A549 (cell line): ENCODE measurements around the gene PPP1R1B.

ENCODE experiments used
- CTCF ChIP-seq: fragments of >200 bp; sonication (Bioruptor Twin); formaldehyde crosslinking; IDR thresholded peaks from 3 replicates; pipeline ENCODE4 v1.5.1; 2016
- EHMT2 ChIP-seq: fragments of 200-600 bp; sonication (generic); IDR thresholded peaks from 2 replicates; pipeline ENCODE4 v1.6.1; 2016; ENCODE audit warnings: antibody characterized with exemption, low read depth, mild to moderate bottlenecking, moderate library complexity
- JUN ChIP-seq, 2 experiments: fragments of >200 bp; sonication (Bioruptor Twin); formaldehyde crosslinking; IDR thresholded peaks; 2 replicates in 1 of 2; 3 replicates in 1 of 2; pipeline ENCODE4 v1.6.1; 2016 to 2017
- KDM1A ChIP-seq: fragments of 200-600 bp; sonication (generic); IDR thresholded peaks from 2 replicates; pipeline ENCODE4 v1.6.1; 2016; ENCODE audit warnings: low read depth, mild to moderate bottlenecking
- RCOR1 ChIP-seq: fragments of 150-350 bp; IDR thresholded peaks from 2 replicates; pipeline ENCODE4 v1.6.1; 2014; ENCODE audit warnings: antibody characterized with exemption, low read length, low read depth
- REST ChIP-seq: fragments of 200-600 bp; sonication (generic); IDR thresholded peaks from 2 replicates; pipeline ENCODE4 v1.6.1; 2016; ENCODE audit warnings: antibody characterized with exemption, mild to moderate bottlenecking, moderate library complexity
- USF2 ChIP-seq: fragments of 450-650 bp; IDR thresholded peaks from 2 replicates; pipeline ENCODE4 v1.6.1; 2014; ENCODE audit warnings: antibody characterized with exemption

GRCh38 chr17:39615434-39615833 is 11.3 kb upstream of the PPP1R1B start:
- TF ChIP-seq JUN (IDR thresholded peaks at IDR 0.05) (no peak), RCOR1 (no peak), CTCF (no peak), REST (no peak), EHMT2 (no peak), USF2 (no peak), KDM1A (no peak)
